ENCODE data around the gene UXS1.

DNA sequence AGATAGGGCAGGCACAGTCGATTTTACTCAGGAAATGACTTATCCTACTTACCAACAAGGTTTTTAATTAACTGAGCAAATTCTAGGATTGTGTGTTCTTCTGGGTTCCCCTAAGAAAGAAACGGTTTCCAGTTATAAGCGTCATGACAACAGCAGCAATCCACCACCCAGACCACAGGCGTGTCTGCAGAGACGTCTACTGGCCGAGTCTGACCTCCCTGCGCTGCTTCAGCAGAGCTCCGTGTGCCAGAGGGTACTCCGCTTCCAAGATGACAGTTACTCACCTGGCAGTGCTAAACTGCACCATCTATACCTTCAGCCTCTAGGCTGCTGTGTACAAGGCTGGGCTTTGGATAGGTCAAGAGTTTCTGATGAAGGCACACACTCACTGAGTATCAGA lies 95.4 kb downstream of the UXS1 start:
- TF ChIP-seq, protein P1, sequence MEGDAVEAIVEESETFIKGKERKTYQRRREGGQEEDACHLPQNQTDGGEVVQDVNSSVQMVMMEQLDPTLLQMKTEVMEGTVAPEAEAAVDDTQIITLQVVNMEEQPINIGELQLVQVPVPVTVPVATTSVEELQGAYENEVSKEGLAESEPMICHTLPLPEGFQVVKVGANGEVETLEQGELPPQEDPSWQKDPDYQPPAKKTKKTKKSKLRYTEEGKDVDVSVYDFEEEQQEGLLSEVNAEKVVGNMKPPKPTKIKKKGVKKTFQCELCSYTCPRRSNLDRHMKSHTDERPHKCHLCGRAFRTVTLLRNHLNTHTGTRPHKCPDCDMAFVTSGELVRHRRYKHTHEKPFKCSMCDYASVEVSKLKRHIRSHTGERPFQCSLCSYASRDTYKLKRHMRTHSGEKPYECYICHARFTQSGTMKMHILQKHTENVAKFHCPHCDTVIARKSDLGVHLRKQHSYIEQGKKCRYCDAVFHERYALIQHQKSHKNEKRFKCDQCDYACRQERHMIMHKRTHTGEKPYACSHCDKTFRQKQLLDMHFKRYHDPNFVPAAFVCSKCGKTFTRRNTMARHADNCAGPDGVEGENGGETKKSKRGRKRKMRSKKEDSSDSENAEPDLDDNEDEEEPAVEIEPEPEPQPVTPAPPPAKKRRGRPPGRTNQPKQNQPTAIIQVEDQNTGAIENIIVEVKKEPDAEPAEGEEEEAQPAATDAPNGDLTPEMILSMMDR (IDR thresholded peaks at IDR 0.05) = no peak
- TF ChIP-seq POLR2A (IDR thresholded peaks at IDR 0.05) = no peak
